K562 (cell line): ENCODE measurements around the gene ROR2. TPM values are rescaled to one million over a fixed set of nuclear protein-coding genes. Genes with fewer than 3 reads are reported as not detected.

Source experiments
- BRD4 ChIP-seq: fragments of 200-600 bp; sonication (generic); IDR thresholded peaks from 2 replicates; pipeline ENCODE4 v1.6.1; 2017; ENCODE audit warnings: inconsistent platforms
- CBFA2T3 ChIP-seq: fragments of 450-650 bp; IDR thresholded peaks from 2 replicates; pipeline ENCODE4 v1.6.1; 2017
- CBX2 ChIP-seq: fragments of 200-600 bp; sonication (generic); IDR thresholded peaks from one replicate; pipeline ENCODE4 v1.6.1; 2012; ENCODE audit warnings: mild to moderate bottlenecking, low read length, inconsistent platforms; ENCODE audit not compliant: insufficient read depth, poor library complexity, severe bottlenecking
- CBX3 ChIP-seq, 2 experiments: IDR thresholded peaks; 1 replicate in 1 of 2; 2 replicates in 1 of 2; pipeline ENCODE4 v1.6.1; 2012; ENCODE audit warnings: inconsistent platforms in 2 of 2, low read length in 2 of 2, borderline replicate concordance in 1 of 2, control low read depth in 1 of 2
- CREB3 ChIP-seq: fragments of 450-650 bp; conservative IDR thresholded peaks from 2 replicates; pipeline ENCODE4 v1.6.1; 2016; ENCODE audit warnings: missing genetic modification characterization, low read depth, mild to moderate bottlenecking, missing compliant biosample characterization, moderate library complexity
- CXXC5 ChIP-seq: fragments of 250-450 bp; sonication (Bioruptor Pico); IDR thresholded peaks from 2 replicates; pipeline ENCODE4 v1.8.0; 2022; ENCODE audit warnings: inconsistent platforms, mild to moderate bottlenecking, moderate library complexity
- E2F5 ChIP-seq: sonication (generic); formaldehyde crosslinking; IDR thresholded peaks from 2 replicates; pipeline ENCODE4 v1.8.0; 2022; ENCODE audit warnings: mild to moderate bottlenecking, missing genetic modification reagents
- EGR1 ChIP-seq: fragments of 450-650 bp; conservative IDR thresholded peaks from 2 replicates; pipeline ENCODE4 v1.6.1; 2017; ENCODE audit warnings: mild to moderate bottlenecking
- EP300 ChIP-seq: IDR thresholded peaks from 2 replicates; pipeline ENCODE4 v1.6.1; 2012; ENCODE audit warnings: low read length, improper control_type of control experiment
- HMG20A ChIP-seq: fragments of 450-650 bp; formaldehyde crosslinking; conservative IDR thresholded peaks from 2 replicates; pipeline ENCODE4 v1.4.0; 2020; ENCODE audit warnings: mild to moderate bottlenecking, mixed read lengths
- IFI16 ChIP-seq: fragments of 250-450 bp; sonication (Bioruptor Pico); IDR thresholded peaks from 2 replicates; pipeline ENCODE4 v2.1.2; 2022; ENCODE audit warnings: mild to moderate bottlenecking, inconsistent platforms
- ILF3 ChIP-seq: fragments of 450-650 bp; IDR thresholded peaks from 2 replicates; pipeline ENCODE4 v1.6.1; 2018; ENCODE audit warnings: antibody characterized with exemption, mild to moderate bottlenecking, moderate library complexity, borderline replicate concordance
- MAFG ChIP-seq: fragments of 450-650 bp; conservative IDR thresholded peaks from 2 replicates; pipeline ENCODE4 v1.6.1; 2016; ENCODE audit warnings: missing genetic modification characterization, missing compliant biosample characterization
- OTX1 ChIP-seq: fragments of 450-650 bp; formaldehyde crosslinking; IDR thresholded peaks from 2 replicates; pipeline ENCODE4 v1.4.0; 2022; ENCODE audit warnings: mild to moderate bottlenecking
- SIN3B ChIP-seq: fragments of 450-650 bp; IDR thresholded peaks from 2 replicates; pipeline ENCODE4 v1.6.1; 2017; ENCODE audit warnings: low read depth, mild to moderate bottlenecking, moderate library complexity
- SMC3 ChIP-seq: conservative IDR thresholded peaks from 2 replicates; pipeline ENCODE4 v1.6.1; 2011; ENCODE audit warnings: low read depth, low read length, improper control_type of control experiment; ENCODE audit not compliant: insufficient read depth
- ZBTB1 ChIP-seq: sonication (generic); formaldehyde crosslinking; IDR thresholded peaks from 2 replicates; pipeline ENCODE4 v1.8.1; 2023; ENCODE audit warnings: missing genetic modification reagents, low read depth, mild to moderate bottlenecking, borderline replicate concordance
- ZBTB9 ChIP-seq: fragments of 450-650 bp; formaldehyde crosslinking; IDR thresholded peaks from 2 replicates; pipeline ENCODE4 v1.4.0; 2020; ENCODE audit warnings: mild to moderate bottlenecking, moderate library complexity
- ZNF133 ChIP-seq: fragments of 250-450 bp; sonication (Bioruptor Pico); IDR thresholded peaks from 2 replicates; pipeline ENCODE4 v1.4.0; 2020; ENCODE audit warnings: mild to moderate bottlenecking
- ZNF23 ChIP-seq: fragments of 250-450 bp; sonication (Bioruptor Pico); IDR thresholded peaks from 2 replicates; pipeline ENCODE4 v1.4.0; 2020; ENCODE audit warnings: mild to moderate bottlenecking
- ZNF77 ChIP-seq: fragments of 250-450 bp; sonication (Bioruptor Pico); IDR thresholded peaks from 2 replicates; pipeline ENCODE4 v1.5.0; 2020
- polyA plus RNA-seq, 8 experiments: library from polyadenylated mRNA; depleted of rRNA in 4 of 8; stranded (reverse) in 5 of 8; unstranded in 3 of 8; fragments of >200 nt; fragmentation: Nextera tagmentation in 2 of 8; fragmentation: Illumina TruSeq in 1 of 8; extraction: Ambion mirVana in 2 of 8; extraction: Trizol in 1 of 8; gene quantifications; 2 replicates each; pipeline versions ENCODE4 v1.2.1 to v1.2.3, GENCODE V29; 2011 to 2014; ENCODE audit warnings: inconsistent platforms in 1 of 8, missing spikeins in 1 of 8
- total RNA-seq, 7 experiments: library from RNA; depleted of rRNA in 6 of 7; stranded (reverse); fragments of >200 nt in 6 of 7; fragmentation: Illumina TruSeq in 2 of 7; extraction: Trizol in 2 of 7; gene quantifications; 2 replicates each; pipeline versions ENCODE4 v1.2.1 to v1.2.3, GENCODE V29; 2011 to 2021; ENCODE audit warnings: low replicate concordance in 1 of 7
- TF ChIP-seq, protein P1 (sequence below): conservative IDR thresholded peaks from 2 replicates; pipeline ENCODE4 v1.6.1; 2011; ENCODE audit warnings: low read depth, mild to moderate bottlenecking, low read length; ENCODE audit not compliant: control insufficient read depth
- TF ChIP-seq, protein P2 (sequence below): fragments of 450-650 bp; IDR thresholded peaks from 2 replicates; pipeline ENCODE4 v1.6.1; 2018; ENCODE audit warnings: mild to moderate bottlenecking, low read depth; ENCODE audit not compliant: partially characterized antibody

ROR2 gene
- total and polyA plus RNA-seq, 9 of the 15 experiments (the other 6 are each of a cell fraction or from before 2014, with no cell fraction given): 5.6 to 33.8 (median 15.3) TPM

GRCh38 chr9:91900055-91900796, 49.8 kb downstream of the ROR2 start (continued):
- TF ChIP-seq EGR1 (no peak), SIN3B (no peak), HMG20A (CRISPR knock-in tag) (no peak), ZBTB9 (peak; percentile 93), IFI16 (CRISPR knock-in tag) (no peak), E2F5 (CRISPR knock-in tag) (peak; percentile 98), CREB3 (tag) (peak; percentile 44; the same call in 1 of the 2 replicates), ZNF23 (CRISPR knock-in tag) (no peak), CXXC5 (CRISPR knock-in tag) (peak; percentile 88), CBX2 (no peak), ZNF133 (CRISPR knock-in tag) (no peak; the same call in 1 of the 2 replicates), ZBTB1 (peak; percentile 66; the same call in 1 of the 2 replicates), SMC3 (no peak), OTX1 (peak; percentile 54; the same call in 1 of the 2 replicates), EP300 (peak; percentile 91), ILF3 (no peak), MAFG (tag) (no peak), ZNF77 (no peak), CBX3 (IDR thresholded peaks at IDR 0.05; ENCODE audit: borderline replicate concordance in 1 of 2, low read length in 2 of 2) (no peak; a peak in 1 of 3 replicates), BRD4 (peak; percentile 64; the same call in 1 of the 2 replicates), CBFA2T3 (no peak)
- TF ChIP-seq, protein P1, sequence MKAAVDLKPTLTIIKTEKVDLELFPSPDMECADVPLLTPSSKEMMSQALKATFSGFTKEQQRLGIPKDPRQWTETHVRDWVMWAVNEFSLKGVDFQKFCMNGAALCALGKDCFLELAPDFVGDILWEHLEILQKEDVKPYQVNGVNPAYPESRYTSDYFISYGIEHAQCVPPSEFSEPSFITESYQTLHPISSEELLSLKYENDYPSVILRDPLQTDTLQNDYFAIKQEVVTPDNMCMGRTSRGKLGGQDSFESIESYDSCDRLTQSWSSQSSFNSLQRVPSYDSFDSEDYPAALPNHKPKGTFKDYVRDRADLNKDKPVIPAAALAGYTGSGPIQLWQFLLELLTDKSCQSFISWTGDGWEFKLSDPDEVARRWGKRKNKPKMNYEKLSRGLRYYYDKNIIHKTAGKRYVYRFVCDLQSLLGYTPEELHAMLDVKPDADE: no peak
- TF ChIP-seq, protein P2, sequence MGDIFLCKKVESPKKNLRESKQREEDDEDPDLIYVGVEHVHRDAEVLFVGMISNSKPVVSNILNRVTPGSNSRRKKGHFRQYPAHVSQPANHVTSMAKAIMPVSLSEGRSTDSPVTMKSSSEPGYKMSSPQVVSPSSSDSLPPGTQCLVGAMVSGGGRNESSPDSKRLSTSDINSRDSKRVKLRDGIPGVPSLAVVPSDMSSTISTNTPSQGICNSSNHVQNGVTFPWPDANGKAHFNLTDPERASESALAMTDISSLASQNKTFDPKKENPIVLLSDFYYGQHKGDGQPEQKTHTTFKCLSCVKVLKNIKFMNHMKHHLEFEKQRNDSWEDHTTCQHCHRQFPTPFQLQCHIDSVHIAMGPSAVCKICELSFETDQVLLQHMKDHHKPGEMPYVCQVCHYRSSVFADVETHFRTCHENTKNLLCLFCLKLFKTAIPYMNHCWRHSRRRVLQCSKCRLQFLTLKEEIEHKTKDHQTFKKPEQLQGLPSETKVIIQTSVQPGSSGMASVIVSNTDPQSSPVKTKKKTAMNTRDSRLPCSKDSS: no peak
